Measurements from ENCODE around the gene YDJC. TPM values are rescaled to one million over a fixed set of nuclear protein-coding genes. Genes with fewer than 3 reads are reported as not detected.

YDJC gene
- total and polyA plus RNA-seq, 2 experiments from 2014 or later: 24.1 to 44.5 TPM

GRCh38 chr22:21643533-21644357, 13.9 kb upstream of the YDJC start:
- WGBS (ENCODE audit: low lambda C conversion rate, missing lambda C conversion rate): 96% methylated on average over 22 of the region's 22 CpGs
- Histone ChIP-seq H3K27me3 (no peaks in the 10 kb centered on the region), H2AFZ (no peak overlapping the region), H3K79me2 (peaks cover 3% of the 10 kb centered on the region), H3K4me2 (peak overlapping the region; percentile 93), H3K4me1 (ENCODE audit: insufficient read depth) (peaks cover 5% of the 10 kb centered on the region), H4K20me1 (ENCODE audit: insufficient read depth, poor library complexity, severe bottlenecking) (peaks cover 4% of the 10 kb centered on the region), H3K9me2 (replicated peaks; ENCODE audit: insufficient read depth) (no peaks in the 10 kb centered on the region), H3K36me3 (replicated peaks; ENCODE audit: insufficient read depth, low read depth) (no peaks in the 10 kb centered on the region), H3K27ac (no peak overlapping the region), H3K9me3 (ENCODE audit: low read depth) (no peaks in the 10 kb centered on the region), H3K4me3 (no peak overlapping the region)
- TF ChIP-seq CTCF (IDR thresholded peaks at IDR 0.05; ENCODE audit: poor library complexity) (peak; percentile 12), EZH2 (IDR thresholded peaks at IDR 0.05; ENCODE audit: borderline replicate concordance) (no peak), EZH2phosphoT487 (IDR thresholded peaks at IDR 0.05; ENCODE audit: low read depth, severe bottlenecking, unreplicated experiment) (no peak)
- DNase-seq (ENCODE audit: low spot score): no peak

GRCh38 chr22:21642584-21643448, 13.0 kb upstream of the YDJC start:
- Histone ChIP-seq H3K4me3 (peak overlapping the region; percentile 21), H3K27ac (peak overlapping the region; percentile 21), H3K4me2 (peak overlapping the region; percentile 93), H3K79me2 (peaks cover 3% of the 10 kb centered on the region), H3K9me2 (replicated peaks; ENCODE audit: insufficient read depth) (no peaks in the 10 kb centered on the region), H3K27me3 (no peaks in the 10 kb centered on the region), H3K36me3 (replicated peaks; ENCODE audit: insufficient read depth, low read depth) (no peaks in the 10 kb centered on the region), H4K20me1 (ENCODE audit: insufficient read depth, poor library complexity, severe bottlenecking) (peaks cover 4% of the 10 kb centered on the region), H3K4me1 (ENCODE audit: insufficient read depth) (peaks cover 5% of the 10 kb centered on the region), H2AFZ (peak overlapping the region; percentile 48), H3K9me3 (ENCODE audit: low read depth) (no peaks in the 10 kb centered on the region)
- 1% methylated on average over 43 of the region's 56 CpGs for WGBS (ENCODE audit: low lambda C conversion rate, missing lambda C conversion rate)
- peak; percentile 86 for DNase-seq (ENCODE audit: low spot score)
- TF ChIP-seq EZH2phosphoT487 (IDR thresholded peaks at IDR 0.05; ENCODE audit: low read depth, severe bottlenecking, unreplicated experiment) (no peak), EZH2 (IDR thresholded peaks at IDR 0.05; ENCODE audit: borderline replicate concordance) (no peak), CTCF (IDR thresholded peaks at IDR 0.05; ENCODE audit: poor library complexity) (peak; percentile 60)

GRCh38 chr22:21641789-21642583, 12.2 kb upstream of the YDJC start, which contains the start of gene SDF2L1:
SDF2L1 (plus strand) TSS chr22:21642302; CDS start chr22:21642337, 35 bp downstream.
- Histone ChIP-seq H3K36me3 (replicated peaks; ENCODE audit: insufficient read depth, low read depth) (no peaks in the 10 kb centered on the region), H4K20me1 (ENCODE audit: insufficient read depth, poor library complexity, severe bottlenecking) (peaks cover 4% of the 10 kb centered on the region), H3K79me2 (peaks cover 3% of the 10 kb centered on the region), H2AFZ (peak within 1 kb of the TSS; percentile 80), H3K9me2 (replicated peaks; ENCODE audit: insufficient read depth) (no peaks in the 10 kb centered on the region), H3K27me3 (no peaks in the 10 kb centered on the region), H3K4me2 (peak within 1 kb of the TSS; percentile 93), H3K9me3 (ENCODE audit: low read depth) (no peaks in the 10 kb centered on the region), H3K4me1 (ENCODE audit: insufficient read depth) (peaks cover 5% of the 10 kb centered on the region), H3K4me3 (peak within 1 kb of the TSS; percentile 22), H3K27ac (peak within 1 kb of the TSS; percentile 70)
- TF ChIP-seq EZH2 (IDR thresholded peaks at IDR 0.05; ENCODE audit: borderline replicate concordance) (no peak), EZH2phosphoT487 (IDR thresholded peaks at IDR 0.05; ENCODE audit: low read depth, severe bottlenecking, unreplicated experiment) (no peak), CTCF (IDR thresholded peaks at IDR 0.05; ENCODE audit: poor library complexity) (peak; percentile 7)
- 2% methylated on average over 71 of the region's 76 CpGs for WGBS (ENCODE audit: low lambda C conversion rate, missing lambda C conversion rate)
- DNase-seq (ENCODE audit: low spot score): peak; percentile 99
